ENCODE results near the gene NIT1.

The NIT1 gene

DNA sequence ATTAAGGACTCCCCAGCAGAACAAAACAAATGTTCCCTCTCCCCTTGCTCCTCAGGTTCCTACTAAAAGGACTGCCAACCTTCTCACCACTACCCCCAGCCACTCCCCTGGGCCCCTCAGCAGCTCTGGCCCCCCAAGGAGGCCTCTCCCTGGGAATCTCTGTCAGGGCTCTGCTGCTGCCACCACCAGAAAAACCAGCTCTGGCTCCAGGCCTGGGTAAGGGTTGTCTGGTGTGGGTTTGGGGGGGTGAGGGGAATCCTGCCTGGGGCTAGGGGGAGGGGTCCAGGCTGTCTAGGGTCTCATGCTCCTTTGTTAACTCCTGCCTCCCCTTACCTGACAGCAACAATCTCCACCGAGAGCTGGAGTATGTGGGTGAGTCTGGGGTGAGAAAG, 33.3 kb upstream of the NIT1 start:
- H3K4me3 ChIP-seq (replicated peaks in 1 of 2; ENCODE audit: low read depth in 2 of 2, low read length in 2 of 2) = no peak overlapping the region
- TF ChIP-seq CTCF (IDR thresholded peaks at IDR 0.05; ENCODE audit: low read depth, low read length) = no peak
- DNase-seq (ENCODE audit: low read depth in 2 of 2) = no peak

DNA sequence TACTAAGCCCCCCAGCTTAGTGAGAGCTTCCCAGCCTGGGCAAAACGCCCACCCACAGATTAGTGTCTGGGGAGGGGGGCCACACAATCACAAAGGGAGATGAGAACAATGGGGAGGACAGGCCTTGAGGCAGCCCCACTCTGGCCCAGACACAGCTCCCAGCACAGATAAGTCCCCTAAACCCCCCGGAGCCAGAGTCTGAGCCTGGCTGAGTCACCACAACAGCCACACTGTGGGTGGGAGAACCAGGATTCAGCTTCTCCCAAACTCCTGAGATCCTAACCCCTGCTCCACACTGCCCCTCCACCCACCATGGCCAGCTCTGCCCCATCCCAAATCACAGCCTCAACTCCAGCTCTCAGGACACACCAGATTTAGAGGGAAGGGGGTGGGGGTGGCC, 32.7 kb upstream of the NIT1 start:
- DNase-seq (ENCODE audit: low read depth in 2 of 2) = no peak
- H3K4me3 ChIP-seq (replicated peaks in 1 of 2; ENCODE audit: low read depth in 2 of 2, low read length in 2 of 2) = no peak overlapping the region
- TF ChIP-seq CTCF (IDR thresholded peaks at IDR 0.05; ENCODE audit: low read depth, low read length) = no peak

GRCh38 chr1:161086457-161086856, 31.4 kb upstream of the NIT1 start:
- no peak overlapping the region for H3K4me3 ChIP-seq (replicated peaks in 1 of 2; ENCODE audit: low read depth in 2 of 2, low read length in 2 of 2)
- no peak for TF ChIP-seq CTCF (IDR thresholded peaks at IDR 0.05; ENCODE audit: low read depth, low read length)
- DNase-seq (ENCODE audit: low read depth in 2 of 2) = no peak

GRCh38 chr1:161088587-161089110, 29.3 kb upstream of the NIT1 start:
- peak; percentile 22 to 57 for DNase-seq (ENCODE audit: low read depth in 2 of 2)
- H3K4me3 ChIP-seq (replicated peaks in 1 of 2; ENCODE audit: low read depth in 2 of 2, low read length in 2 of 2) = no peak overlapping the region
- TF ChIP-seq CTCF (IDR thresholded peaks at IDR 0.05; ENCODE audit: low read depth, low read length) = no peak

GRCh38 chr1:161089251-161089924, 28.5 kb upstream of the NIT1 start, which contains the start of gene NECTIN4:
Gene NECTIN4, minus strand, starts transcription at chr1:161089558. Its CDS starts 262 bp downstream, at chr1:161089296.
- H3K4me3 ChIP-seq (replicated peaks in 1 of 2; ENCODE audit: low read depth in 2 of 2, low read length in 2 of 2) = no peak within 1 kb of the TSS
- no peak for DNase-seq (ENCODE audit: low read depth in 2 of 2)
- no peak for TF ChIP-seq CTCF (IDR thresholded peaks at IDR 0.05; ENCODE audit: low read depth, low read length)

GRCh38 chr1:161089938-161090337, 28.0 kb upstream of the NIT1 start:
- no peak for TF ChIP-seq CTCF (IDR thresholded peaks at IDR 0.05; ENCODE audit: low read depth, low read length)

DNA sequence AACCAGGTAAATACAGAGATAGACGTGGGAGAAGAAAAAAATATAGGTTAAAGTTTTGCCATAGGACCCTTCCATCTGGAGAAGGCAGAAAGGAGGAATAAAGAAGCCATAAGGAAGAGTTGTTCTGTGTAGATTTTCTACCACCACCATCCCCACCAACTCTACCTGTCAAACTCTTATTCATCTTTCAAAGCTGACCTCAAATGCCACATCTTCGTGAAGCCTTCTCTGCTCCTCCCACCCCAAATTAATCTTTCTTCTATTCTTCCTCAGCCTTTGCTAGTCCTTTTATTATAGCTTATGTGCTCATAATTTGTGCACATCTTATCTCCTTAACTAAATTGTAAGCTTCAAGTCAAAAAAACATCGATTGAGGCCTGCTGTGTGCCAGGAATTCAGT, 27.3 kb upstream of the NIT1 start:
- no peak for TF ChIP-seq CTCF (IDR thresholded peaks at IDR 0.05; ENCODE audit: low read depth, low read length)
- H3K4me3 ChIP-seq (replicated peaks in 1 of 2; ENCODE audit: low read depth in 2 of 2, low read length in 2 of 2) = no peak overlapping the region
- DNase-seq (ENCODE audit: low read depth in 2 of 2) = no peak

More at GRCh38 chr1:161089938-161090337, 28.0 kb upstream of the NIT1 start:
- no peak for DNase-seq (ENCODE audit: low read depth in 2 of 2)
- no peak overlapping the region for H3K4me3 ChIP-seq (replicated peaks in 1 of 2; ENCODE audit: low read depth in 2 of 2, low read length in 2 of 2)
